Measurements from ENCODE around the gene ARFRP1. TPM values are rescaled to one million over a fixed set of nuclear protein-coding genes. Genes with fewer than 3 reads are reported as not detected.
A peak's percentile ranks its signal among the peaks of the same experiment; 100 is the strongest.

ARFRP1 gene, protein sequence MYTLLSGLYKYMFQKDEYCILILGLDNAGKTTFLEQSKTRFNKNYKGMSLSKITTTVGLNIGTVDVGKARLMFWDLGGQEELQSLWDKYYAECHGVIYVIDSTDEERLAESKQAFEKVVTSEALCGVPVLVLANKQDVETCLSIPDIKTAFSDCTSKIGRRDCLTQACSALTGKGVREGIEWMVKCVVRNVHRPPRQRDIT
- 100 to 1,000 TPM in 1 of 5 donors, 10 to 100 TPM in 3, 1 to 10 TPM in 1; 7.6 to 103 (median 35.8) TPM for total RNA-seq
- 10 to 100 TPM; 30.2 to 56.2 (median 35.9) TPM for polyA plus RNA-seq
- long read RNA-seq, donor 1, partial matches to known transcripts = 0 of 3 reads
- long read RNA-seq, donor 1, other reads (novel, unspliced or antisense) = 0 of 3 reads
- long read RNA-seq, donor 2, partial matches to known transcripts = 30 of 34 reads
- long read RNA-seq, donor 2, other reads (novel, unspliced or antisense) = 0 of 34 reads
- long read RNA-seq, donor 3 = 0 reads
- long read RNA-seq, donor 4 = 0 reads
- long read RNA-seq, donor 5, partial matches to known transcripts = 0 of 8 reads
- long read RNA-seq, donor 5, other reads (novel, unspliced or antisense) = 5 of 8 reads
- long read RNA-seq, donor 6, transcript ARFRP1-214 (8 exons, 2,559 nt) = major isoform, 8 of 258 reads
- long read RNA-seq, donor 6, partial matches to known transcripts = 225 of 258 reads
- long read RNA-seq, donor 6, other reads (novel, unspliced or antisense) = 19 of 258 reads
- long read RNA-seq, donor 7, partial matches to known transcripts = 0 of 11 reads
- long read RNA-seq, donor 7, other reads (novel, unspliced or antisense) = 8 of 11 reads
- long read RNA-seq, donor 8, partial matches to known transcripts = 0 of 4 reads
- long read RNA-seq, donor 8, other reads (novel, unspliced or antisense) = 0 of 4 reads
- long read RNA-seq, donor 9, partial matches to known transcripts = 0 of 4 reads
- long read RNA-seq, donor 9, other reads (novel, unspliced or antisense) = 0 of 4 reads
- long read RNA-seq, donor 10 = 0 reads

DNA sequence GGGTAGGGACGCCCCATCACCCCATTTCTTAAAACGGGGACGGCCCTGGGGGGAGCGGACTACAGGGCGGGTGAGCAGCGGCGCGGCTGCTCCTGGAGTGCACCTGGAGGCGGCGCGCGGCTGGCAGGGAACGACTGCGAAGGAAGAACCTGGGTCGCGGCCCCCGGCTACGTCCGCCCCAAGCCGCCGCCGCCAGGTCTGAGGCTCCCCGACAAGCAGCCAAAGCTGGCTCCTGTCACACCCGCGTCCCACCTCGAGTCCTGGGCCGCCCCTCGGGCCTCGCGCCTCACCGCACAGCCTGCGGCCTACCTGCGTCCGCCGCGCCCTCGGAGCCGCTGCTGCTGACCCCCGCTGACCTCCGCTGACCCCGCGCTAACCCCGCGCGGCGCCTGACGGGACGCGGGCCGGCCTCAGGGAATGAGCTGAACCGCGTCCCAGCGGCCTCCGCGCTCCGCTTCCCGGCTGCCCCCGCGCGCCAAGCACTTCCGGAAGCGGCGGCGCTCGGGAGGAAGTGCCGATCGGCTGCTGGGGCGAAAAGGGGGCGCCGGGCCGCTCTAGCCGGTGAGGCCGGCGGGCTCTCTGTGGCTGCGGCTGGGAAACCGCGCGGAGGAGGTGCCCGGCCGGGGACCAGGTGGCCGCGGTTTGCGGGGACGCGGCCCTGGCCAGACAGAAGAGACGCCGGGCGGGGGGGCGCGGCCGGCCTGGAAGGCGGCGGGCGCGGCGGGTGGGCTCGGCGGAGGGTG, at the start of gene ARFRP1, which contains the start of gene ZGPAT:
Gene ARFRP1, minus strand, starts transcription at position 419 of the 743 bp plus-strand sequence. CDS start 885 bp downstream, outside the sequence.
Gene ZGPAT, plus strand, starts transcription at position 482 of the 743 bp plus-strand sequence. CDS start 542 bp downstream, outside the sequence.
- Histone ChIP-seq H3K4me1 (peaks cover 25 to 51% (median 40%) of the 10 kb centered on the region in 4 donors), H3K27me3 (no peaks in the 10 kb centered on the region), H3K4me3 (peak within 1 kb of the TSS; percentile 93 to 98 (median 94)), H3K36me3 (peaks cover 33 to 79% (median 74%) of the 10 kb centered on the region in 4 donors), H3K9me3 (no peaks in the 10 kb centered on the region), H3K27ac (peak within 1 kb of the TSS; percentile 88 to 96 (median 91))
- TF ChIP-seq POLR2AphosphoS5 (IDR thresholded peaks at IDR 0.05) (peak; percentile 87 to 96 (median 91)), EP300 (IDR thresholded peaks at IDR 0.05) (no peak), POLR2A (IDR thresholded peaks at IDR 0.05) (no peak)
- TF ChIP-seq, protein P1, sequence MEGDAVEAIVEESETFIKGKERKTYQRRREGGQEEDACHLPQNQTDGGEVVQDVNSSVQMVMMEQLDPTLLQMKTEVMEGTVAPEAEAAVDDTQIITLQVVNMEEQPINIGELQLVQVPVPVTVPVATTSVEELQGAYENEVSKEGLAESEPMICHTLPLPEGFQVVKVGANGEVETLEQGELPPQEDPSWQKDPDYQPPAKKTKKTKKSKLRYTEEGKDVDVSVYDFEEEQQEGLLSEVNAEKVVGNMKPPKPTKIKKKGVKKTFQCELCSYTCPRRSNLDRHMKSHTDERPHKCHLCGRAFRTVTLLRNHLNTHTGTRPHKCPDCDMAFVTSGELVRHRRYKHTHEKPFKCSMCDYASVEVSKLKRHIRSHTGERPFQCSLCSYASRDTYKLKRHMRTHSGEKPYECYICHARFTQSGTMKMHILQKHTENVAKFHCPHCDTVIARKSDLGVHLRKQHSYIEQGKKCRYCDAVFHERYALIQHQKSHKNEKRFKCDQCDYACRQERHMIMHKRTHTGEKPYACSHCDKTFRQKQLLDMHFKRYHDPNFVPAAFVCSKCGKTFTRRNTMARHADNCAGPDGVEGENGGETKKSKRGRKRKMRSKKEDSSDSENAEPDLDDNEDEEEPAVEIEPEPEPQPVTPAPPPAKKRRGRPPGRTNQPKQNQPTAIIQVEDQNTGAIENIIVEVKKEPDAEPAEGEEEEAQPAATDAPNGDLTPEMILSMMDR (IDR thresholded peaks at IDR 0.05) = no peak
- peak; percentile 91 to 96 for DNase-seq
- WGBS, 5 donors = 0 to 2% (median 0%) methylated on average over 26 to 98 of the region's 98 CpGs
- intact Hi-C loops (cut with DNase I; ENCODE audit: low total_unique reads) = no loop called here

DNA sequence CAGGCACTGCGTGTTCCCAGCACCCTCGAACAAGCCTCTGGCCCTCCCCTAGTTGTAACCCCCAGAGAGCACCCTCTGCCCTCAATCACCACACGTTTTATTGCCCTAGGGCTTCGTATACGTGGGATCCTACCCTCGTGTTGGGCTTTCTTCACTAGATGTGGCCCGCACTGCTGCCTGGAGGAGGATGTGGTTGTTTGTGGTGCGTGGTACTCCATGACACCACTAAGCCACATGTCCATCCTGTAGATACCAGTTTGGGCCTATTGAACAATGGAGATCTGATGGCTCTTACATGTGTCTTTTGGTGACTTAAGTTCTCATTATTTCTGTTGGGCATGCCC, 48.8 kb upstream of the ARFRP1 start:
- Histone ChIP-seq H3K4me3 (no peak overlapping the region), H3K4me1 (no peaks in the 10 kb centered on the region), H3K9me3 (no peaks in the 10 kb centered on the region), H3K27me3 (no peaks in the 10 kb centered on the region), H3K27ac (no peak overlapping the region), H3K36me3 (peaks cover 0 to 6% (median 0%) of the 10 kb centered on the region in 4 donors)
- 52 to 60% (median 53%) methylated on average over 7 to 8 of the region's 8 CpGs for WGBS, 5 donors
- DNase-seq = no peak
- TF ChIP-seq EP300 (IDR thresholded peaks at IDR 0.05) (no peak), POLR2A (IDR thresholded peaks at IDR 0.05) (no peak)
- intact Hi-C loops (cut with DNase I; ENCODE audit: low total_unique reads) = no loop called here

DNA sequence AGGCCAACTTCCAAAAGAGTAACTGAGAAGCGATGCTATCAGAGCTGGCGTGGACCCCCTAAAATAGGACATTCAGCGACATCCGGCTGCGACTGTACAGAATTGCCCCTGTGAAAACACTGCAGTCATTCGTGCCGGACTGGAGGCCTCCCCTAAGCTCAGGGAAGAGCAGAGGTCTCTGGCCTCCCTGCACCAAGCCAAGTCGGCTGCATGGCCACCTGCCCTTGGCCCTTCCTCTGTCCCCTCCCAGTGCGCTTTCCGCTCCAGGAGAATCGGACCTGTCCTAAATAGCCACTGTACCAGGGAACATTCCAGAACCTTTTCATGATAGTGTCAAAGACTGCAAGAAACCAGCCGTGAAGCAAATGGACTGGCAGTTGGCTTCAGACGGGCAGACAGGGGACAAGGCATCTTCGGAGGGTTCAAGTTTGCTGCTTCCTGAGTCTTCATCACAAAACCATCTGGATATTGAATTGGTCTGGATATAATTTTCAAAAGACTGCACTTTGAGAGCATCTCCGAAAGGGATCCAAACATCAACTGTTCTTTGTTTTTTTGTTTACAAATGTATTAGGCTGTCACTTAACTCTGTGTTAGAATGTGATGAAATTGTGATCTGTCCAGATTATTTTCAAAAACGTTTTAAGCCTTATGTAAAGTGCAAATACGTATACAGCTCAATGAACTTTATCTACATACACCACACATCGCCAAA, 48.3 kb upstream of the ARFRP1 start:
- Histone ChIP-seq H3K4me3 (no peak overlapping the region), H3K9me3 (no peaks in the 10 kb centered on the region), H3K27me3 (no peaks in the 10 kb centered on the region), H3K36me3 (peaks cover 0 to 6% (median 0%) of the 10 kb centered on the region in 4 donors), H3K4me1 (no peaks in the 10 kb centered on the region), H3K27ac (no peak overlapping the region)
- TF ChIP-seq POLR2AphosphoS5 (IDR thresholded peaks at IDR 0.05) = no peak
- TF ChIP-seq POLR2A (IDR thresholded peaks at IDR 0.05) = no peak
- TF ChIP-seq, protein P1 (IDR thresholded peaks at IDR 0.05) = no peak
- TF ChIP-seq EP300 (IDR thresholded peaks at IDR 0.05) = no peak
- WGBS, 5 donors = 76 to 82% (median 80%) methylated on average over 18 of the region's 18 CpGs
- DNase-seq = no peak
- intact Hi-C loops (cut with DNase I; ENCODE audit: low total_unique reads) = no loop called here

DNA sequence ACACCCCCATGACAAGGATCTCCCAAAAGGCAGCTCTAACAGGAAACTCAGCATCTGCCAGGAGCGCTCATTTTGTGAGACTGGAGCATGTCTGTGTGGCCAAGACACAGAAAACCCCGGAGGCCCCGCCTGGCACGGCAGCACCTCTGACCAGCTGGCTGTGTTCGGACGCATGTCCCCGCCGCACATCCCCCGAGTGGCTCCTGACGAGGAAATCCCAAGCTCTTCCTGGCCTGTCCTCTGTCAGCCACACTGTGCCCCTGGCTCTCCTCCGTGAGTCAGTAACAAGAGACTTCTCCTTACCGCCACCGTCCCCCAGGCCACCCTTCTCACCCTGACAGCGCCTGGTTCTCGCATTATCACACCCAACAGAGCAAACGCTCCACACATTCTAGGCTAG, 46.2 kb upstream of the ARFRP1 start:
- Histone ChIP-seq H3K4me1 (no peaks in the 10 kb centered on the region), H3K27ac (no peak overlapping the region), H3K27me3 (no peaks in the 10 kb centered on the region), H3K9me3 (no peaks in the 10 kb centered on the region), H3K36me3 (peaks cover 0 to 6% (median 2%) of the 10 kb centered on the region in 4 donors), H3K4me3 (no peak overlapping the region)
- intact Hi-C loops (cut with DNase I; ENCODE audit: low total_unique reads) = no loop called here
- DNase-seq = no peak
- WGBS, 5 donors = 60 to 79% (median 73%) methylated on average over 16 of the region's 16 CpGs
- TF ChIP-seq, protein P1 (IDR thresholded peaks at IDR 0.05) = no peak
- TF ChIP-seq POLR2AphosphoS5 (IDR thresholded peaks at IDR 0.05) (no peak), EP300 (IDR thresholded peaks at IDR 0.05) (no peak), POLR2A (IDR thresholded peaks at IDR 0.05) (no peak)

Data from stomach (tissue), 19 donors.